Panc1 (cell line): ENCODE data around the gene OPN1LW. TPM values are rescaled to one million over a fixed set of nuclear protein-coding genes. Genes with fewer than 3 reads are reported as not detected.

Experiments used
- ATAC-seq: fragments of 200-7000 bp; cut with Tn5 transposase; 2 replicates; pipeline ENCODE4 v1.9.1; 2020; ENCODE audit warnings: mild to moderate bottlenecking, moderate library complexity
- BruUV-seq: library from RNA; stranded (reverse); fragments of 400-500 nt; replicated peaks from 2 replicates; lab custom pipeline; 2021; lab: Mats Ljungman, UMichigan
- CTCF ChIA-PET: fragments of 300-600 bp; sonication (Branson Sonifier 250); formaldehyde crosslinking; loops from one replicate; lab custom pipeline; 2022; ENCODE audit warnings: antibody characterized with exemption; lab: Charles Lee
- POLR2A ChIA-PET: fragments of 300-600 bp; sonication (Branson Sonifier 250); formaldehyde crosslinking; loops from one replicate; lab custom pipeline; 2022; ENCODE audit warnings: antibody characterized with exemption; lab: Charles Lee
- DNase-seq: peaks from one replicate; pipeline ENCODE4 v3.0.0-alpha.2; 2010; ENCODE audit warnings: low read depth, low spot score
- H3K27ac ChIP-seq: 2 replicates; pipeline ENCODE4 v1.5.1; 2011; ENCODE audit warnings: mild to moderate bottlenecking, low read length, inconsistent platforms
- H3K27me3 ChIP-seq: fragments of 200-500 bp; sonication (Bioruptor generic); 2 replicates; pipeline ENCODE4 v1.6.0; 2014; ENCODE audit warnings: low read length, inconsistent platforms; ENCODE audit not compliant: control insufficient read depth, insufficient read depth
- H3K36me3 ChIP-seq: fragments of 200-500 bp; sonication (Bioruptor generic); 2 replicates; pipeline ENCODE4 v1.5.1; 2014; ENCODE audit warnings: inconsistent platforms, mild to moderate bottlenecking, low read length, moderate library complexity; ENCODE audit not compliant: control insufficient read depth, insufficient read depth
- H3K4me1 ChIP-seq: 2 replicates; pipeline ENCODE4 v1.5.1; 2011; ENCODE audit warnings: inconsistent platforms, mild to moderate bottlenecking, low read length, moderate library complexity; ENCODE audit not compliant: control insufficient read depth, insufficient read depth
- H3K4me3 ChIP-seq, 2 experiments: 2 replicates each; pipeline ENCODE4 v1.5.1; 2011 to 2012; ENCODE audit warnings: low read depth in 2 of 2, low read length in 2 of 2, mild to moderate bottlenecking in 2 of 2, inconsistent platforms in 1 of 2, moderate library complexity in 1 of 2
- H3K9me3 ChIP-seq: fragments of 200-500 bp; sonication (Bioruptor generic); 2 replicates; pipeline ENCODE4 v1.5.1; 2014; ENCODE audit warnings: low read depth, mild to moderate bottlenecking, inconsistent platforms, low read length, moderate library complexity; ENCODE audit not compliant: control insufficient read depth, insufficient read depth
- CTCF ChIP-seq: fragments of 450-650 bp; IDR thresholded peaks from 2 replicates; pipeline ENCODE4 v1.5.1; 2017; ENCODE audit warnings: mild to moderate bottlenecking
- POLR2AphosphoS5 ChIP-seq: IDR thresholded peaks from 2 replicates; pipeline ENCODE4 v1.6.1; 2012; ENCODE audit warnings: mild to moderate bottlenecking, low read depth, low read length, moderate library complexity
- REST ChIP-seq, 2 experiments: IDR thresholded peaks; 2 replicates each; pipeline ENCODE4 v1.6.1; 2011 to 2012; ENCODE audit warnings: low read depth in 2 of 2, control low read depth in 1 of 2, low read length in 1 of 2, mild to moderate bottlenecking in 1 of 2, moderate library complexity in 1 of 2; ENCODE audit not compliant: insufficient read depth in 1 of 2
- SIN3A ChIP-seq: IDR thresholded peaks from 2 replicates; pipeline ENCODE4 v1.6.1; 2012; ENCODE audit warnings: low read depth, mild to moderate bottlenecking, low read length, moderate library complexity, borderline replicate concordance; ENCODE audit not compliant: insufficient read depth
- TCF7L2 ChIP-seq: IDR thresholded peaks from 2 replicates; pipeline ENCODE4 v1.6.1; 2011; ENCODE audit warnings: mild to moderate bottlenecking, low read depth, low read length, inconsistent platforms
- in situ Hi-C: cut with HindIII; loops from 2 replicates; pipeline ENCODE4 v1.10.0; 2016; ENCODE audit warnings: low sequenced_read_pairs, low pct_unique_long_range_greater_than_20kb
- intact Hi-C: fragments of 100-400 bp; cut with micrococcal nuclease; formaldehyde crosslinking; loops from one replicate; pipeline ENCODE4 v1.10.0; 2022; ENCODE audit not compliant: unreplicated experiment
- total RNA-seq: library from RNA; stranded (reverse); gene quantifications from one replicate; pipeline ENCODE4 v1.2.1, GENCODE V29; 2021; ENCODE audit not compliant: unreplicated experiment

The OPN1LW gene
- total RNA-seq, 1 experiment from 2014 or later, result not detected

- in situ Hi-C loops (no loop called here), intact Hi-C loops (no loop called here)
- no peak overlapping the region for H3K4me3 ChIP-seq
- no peaks in the 10 kb centered on the region for H3K9me3 ChIP-seq
- H3K36me3 ChIP-seq, result no peaks in the 10 kb centered on the region
- DNase-seq, result no peak
- ChIA-PET CTCF (no interaction called here), POLR2A (no interaction called here)
- no TSS peak for BruUV-seq
- no peaks in the 10 kb centered on the region for H3K27me3 ChIP-seq
- ATAC-seq, result no peak
- H3K4me1 ChIP-seq, result no peaks in the 10 kb centered on the region
- no peak overlapping the region for H3K27ac ChIP-seq
- TF ChIP-seq SIN3A (no peak), TCF7L2 (no peak), POLR2AphosphoS5 (no peak), CTCF (no peak), REST (IDR thresholded peaks at IDR 0.05; ENCODE audit: insufficient read depth in 1 of 2, low read depth in 2 of 2, low read length in 1 of 2) (no peak)
Measured at GRCh38 chrX:154140742-154141141, 3.3 kb upstream of the OPN1LW start.

- Histone ChIP-seq H3K27ac (no peak overlapping the region), H3K4me3 (no peak overlapping the region), H3K4me1 (no peaks in the 10 kb centered on the region), H3K9me3 (no peaks in the 10 kb centered on the region), H3K27me3 (no peaks in the 10 kb centered on the region), H3K36me3 (no peaks in the 10 kb centered on the region)
- ATAC-seq, result no peak
- ChIA-PET CTCF (no interaction called here), POLR2A (no interaction called here)
- TF ChIP-seq REST (IDR thresholded peaks at IDR 0.05; ENCODE audit: insufficient read depth in 1 of 2, low read depth in 2 of 2, low read length in 1 of 2) (no peak), SIN3A (no peak), POLR2AphosphoS5 (no peak), CTCF (no peak), TCF7L2 (no peak)
- in situ Hi-C loops, result no loop called here
- intact Hi-C loops, result no loop called here
- BruUV-seq, result no TSS peak
- DNase-seq, result no peak
Measured at GRCh38 chrX:154142386-154142785, 1.7 kb upstream of the OPN1LW start.
